Neuron (in vitro differentiated cells): ENCODE measurements around the gene GARNL3.

Experiments
- H2AFZ ChIP-seq: one replicate; pipeline ENCODE4 v1.6.1; 2013; ENCODE audit warnings: low read depth, mild to moderate bottlenecking, inconsistent platforms, low read length, moderate library complexity
- H3K27me3 ChIP-seq: one replicate; pipeline ENCODE4 v1.6.1; 2013; ENCODE audit warnings: low read length; ENCODE audit not compliant: insufficient read depth
- H3K36me3 ChIP-seq: one replicate; pipeline ENCODE4 v1.6.1; 2013; ENCODE audit warnings: low read length; ENCODE audit not compliant: insufficient read depth
- H3K4me1 ChIP-seq: one replicate; pipeline ENCODE4 v1.6.1; 2013; ENCODE audit warnings: low read length; ENCODE audit not compliant: insufficient read depth
- H3K4me3 ChIP-seq: 2 replicates; pipeline ENCODE4 v1.5.1; 2013; ENCODE audit warnings: mild to moderate bottlenecking, low read length, moderate library complexity
- H3K9me3 ChIP-seq: one replicate; pipeline ENCODE4 v1.6.1; 2013; ENCODE audit warnings: low read length

Gene GARNL3

GRCh38 chr9:127269449-127269848 lies 4.9 kb downstream of the GARNL3 start:
- H3K4me3 ChIP-seq, result no peak overlapping the region
- H3K27me3 ChIP-seq, result no peaks in the 10 kb centered on the region
- H3K9me3 ChIP-seq, result no peaks in the 10 kb centered on the region
- no peaks in the 10 kb centered on the region for H3K36me3 ChIP-seq
- H3K4me1 ChIP-seq, result peaks cover 7% of the 10 kb centered on the region
- H2AFZ ChIP-seq, result no peak overlapping the region

DNA sequence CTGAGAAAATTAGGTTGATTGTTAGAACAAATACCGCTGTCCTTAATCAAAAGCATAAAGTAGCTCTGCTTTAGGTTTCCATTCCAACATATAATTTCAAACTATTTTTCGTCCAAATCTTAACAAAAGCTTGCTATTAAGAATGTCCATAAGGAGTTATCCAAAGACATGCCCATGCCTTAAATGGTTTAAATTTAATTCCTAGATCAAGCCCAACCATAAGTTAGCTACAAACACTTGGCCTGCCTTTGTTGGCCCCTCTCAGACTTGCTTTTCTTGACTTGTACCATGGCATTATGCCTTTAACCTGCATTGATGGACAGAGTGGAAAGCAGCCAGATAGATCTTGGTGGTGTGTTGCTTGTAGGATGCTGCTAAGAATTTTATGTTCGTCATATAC lies 8.8 kb downstream of the GARNL3 start:
- no peaks in the 10 kb centered on the region for H3K27me3 ChIP-seq
- H3K9me3 ChIP-seq, result no peaks in the 10 kb centered on the region
- H3K36me3 ChIP-seq, result no peaks in the 10 kb centered on the region
- H2AFZ ChIP-seq, result no peak overlapping the region
- H3K4me3 ChIP-seq, result no peak overlapping the region
- H3K4me1 ChIP-seq, result no peaks in the 10 kb centered on the region

DNA sequence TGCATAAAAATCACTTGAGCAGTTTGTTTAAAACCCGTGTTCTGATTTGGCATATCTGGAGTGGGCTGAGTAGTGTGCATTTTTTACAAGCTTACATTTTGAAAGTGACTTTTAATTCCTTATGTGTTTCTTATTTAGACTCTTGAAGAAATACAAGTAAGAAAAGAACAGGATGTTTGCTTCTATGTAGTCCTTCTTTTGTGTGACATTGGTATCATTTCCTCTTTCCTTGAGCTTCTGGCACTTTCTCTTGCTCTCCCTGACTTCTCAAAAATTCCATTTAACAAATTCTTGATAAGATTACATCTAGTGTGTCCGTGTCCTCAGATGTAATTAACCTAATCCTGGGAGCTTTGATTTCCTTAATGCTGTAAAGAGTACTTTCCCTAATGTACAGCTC lies 12.5 kb downstream of the GARNL3 start:
- Histone ChIP-seq H3K27me3 (no peaks in the 10 kb centered on the region), H3K4me3 (no peak overlapping the region), H2AFZ (no peak overlapping the region), H3K36me3 (no peaks in the 10 kb centered on the region), H3K9me3 (peaks cover 2% of the 10 kb centered on the region), H3K4me1 (no peaks in the 10 kb centered on the region)

- Histone ChIP-seq H3K4me3 (no peak overlapping the region), H3K4me1 (no peaks in the 10 kb centered on the region), H2AFZ (no peak overlapping the region), H3K36me3 (no peaks in the 10 kb centered on the region), H3K27me3 (no peaks in the 10 kb centered on the region), H3K9me3 (peaks cover 2% of the 10 kb centered on the region)
Observed at GRCh38 chr9:127277770-127278169, 13.2 kb downstream of the GARNL3 start.

DNA sequence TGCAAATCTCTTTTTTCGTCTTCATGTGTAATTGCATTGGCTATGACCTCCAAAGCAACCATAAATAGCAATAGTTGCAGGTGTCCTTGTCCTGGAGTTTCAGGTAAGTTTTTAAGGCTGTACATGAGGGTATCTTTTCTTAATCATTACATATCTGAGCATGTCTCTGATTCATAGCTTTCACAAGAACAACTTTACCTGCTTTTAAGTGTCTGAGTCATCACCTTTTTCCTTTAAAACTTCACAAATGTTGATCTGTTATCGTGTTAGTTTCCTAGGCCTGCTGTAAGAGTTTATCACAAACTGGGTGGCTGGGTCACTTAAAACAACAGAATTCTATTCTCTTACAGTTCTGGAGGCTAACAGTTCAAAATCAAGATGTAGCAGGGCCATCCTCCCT lies 13.8 kb downstream of the GARNL3 start:
- Histone ChIP-seq H3K9me3 (peaks cover 2% of the 10 kb centered on the region), H3K27me3 (no peaks in the 10 kb centered on the region), H3K4me1 (no peaks in the 10 kb centered on the region), H2AFZ (no peak overlapping the region), H3K4me3 (no peak overlapping the region), H3K36me3 (no peaks in the 10 kb centered on the region)

DNA sequence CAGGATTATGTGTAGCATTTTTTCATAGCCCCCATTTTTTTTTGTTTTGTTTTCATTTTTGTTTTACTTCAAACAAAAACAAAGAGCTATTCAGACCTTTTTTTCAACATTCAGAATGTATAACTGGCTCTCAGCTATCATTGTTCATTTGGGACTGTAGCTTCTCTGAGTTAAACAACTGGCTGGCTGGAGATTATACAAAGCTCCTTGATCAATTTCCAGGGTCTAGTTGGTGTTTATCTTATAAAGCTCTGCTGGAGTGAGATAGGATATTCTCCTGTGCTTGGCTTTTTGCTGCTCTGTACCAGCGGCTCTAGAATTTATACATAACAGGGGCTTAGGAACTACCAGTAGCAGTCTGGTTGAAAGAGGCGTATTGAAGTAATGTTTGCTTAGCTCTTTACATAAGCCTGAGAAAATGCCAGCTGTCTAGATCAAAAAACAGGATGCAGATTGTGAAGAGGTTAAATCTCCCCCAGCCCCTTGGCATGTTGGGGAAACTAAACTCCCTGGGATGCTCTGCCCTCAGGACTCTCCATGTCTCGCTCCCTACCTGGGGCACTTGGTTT lies 15.2 kb downstream of the GARNL3 start:
- Histone ChIP-seq H3K4me1 (no peaks in the 10 kb centered on the region), H3K9me3 (peaks cover 2% of the 10 kb centered on the region), H3K36me3 (no peaks in the 10 kb centered on the region), H3K27me3 (no peaks in the 10 kb centered on the region), H2AFZ (no peak overlapping the region), H3K4me3 (no peak overlapping the region)

DNA sequence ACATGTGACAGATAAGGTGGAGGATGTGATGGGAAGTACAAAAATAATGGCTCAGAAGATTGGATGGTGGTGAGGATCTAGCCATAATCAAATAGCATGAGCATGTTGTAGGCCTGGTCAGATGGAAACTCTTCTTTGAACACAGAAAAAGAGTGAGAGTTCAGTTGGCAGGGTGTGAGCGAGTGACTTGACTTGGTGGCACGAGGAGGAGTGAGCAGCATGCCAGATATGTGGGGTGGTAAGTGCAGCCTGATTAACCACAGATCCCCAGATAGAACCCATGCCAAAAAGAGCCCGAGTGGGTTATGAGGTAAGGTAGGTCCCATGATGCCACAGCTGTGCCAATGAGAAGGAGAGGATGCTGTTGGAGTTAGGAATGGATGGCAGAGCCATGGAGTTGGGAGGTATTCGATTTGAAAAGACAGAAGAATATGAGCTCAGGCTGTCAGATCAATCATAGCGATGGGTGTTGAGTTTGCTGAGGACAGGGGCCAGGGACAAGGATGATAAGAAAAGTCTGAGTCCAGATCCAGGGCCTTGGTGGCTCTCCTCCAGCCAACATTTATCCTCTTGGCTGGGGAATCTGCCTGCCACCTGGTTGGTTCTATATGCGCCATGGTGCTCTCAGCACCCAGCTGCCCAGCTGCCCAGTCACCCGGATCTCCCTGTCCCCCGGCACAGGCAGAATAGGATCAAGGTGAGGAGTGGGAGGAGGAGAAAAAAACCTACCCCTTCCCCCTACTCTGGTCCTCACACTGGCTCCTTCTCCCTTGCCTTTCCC lies 16.5 kb downstream of the GARNL3 start:
- no peak overlapping the region for H3K4me3 ChIP-seq
- H3K4me1 ChIP-seq, result peaks cover 2% of the 10 kb centered on the region
- no peaks in the 10 kb centered on the region for H3K27me3 ChIP-seq
- H3K9me3 ChIP-seq, result peaks cover 2% of the 10 kb centered on the region
- H3K36me3 ChIP-seq, result no peaks in the 10 kb centered on the region
- H2AFZ ChIP-seq, result no peak overlapping the region

DNA sequence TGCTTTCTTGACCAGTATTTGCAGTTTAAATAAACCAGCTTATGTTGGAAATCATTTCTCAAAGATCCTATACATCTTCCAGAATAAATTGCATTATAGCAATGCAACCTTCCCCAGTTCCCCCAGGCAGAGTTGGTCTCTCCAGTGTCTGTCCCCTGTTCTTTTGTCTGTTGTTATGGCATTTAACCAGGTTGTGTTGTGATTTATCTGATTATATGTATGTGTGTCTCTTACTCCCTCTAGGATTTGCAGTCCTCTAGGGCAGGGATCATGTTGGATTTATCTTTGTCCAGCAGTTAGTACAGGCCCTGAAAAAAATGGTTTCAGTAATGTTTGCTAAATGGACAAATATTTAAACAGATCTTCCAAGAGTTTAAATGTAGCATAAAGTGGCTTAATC lies 17.3 kb downstream of the GARNL3 start:
- H3K27me3 ChIP-seq, result no peaks in the 10 kb centered on the region
- H3K4me3 ChIP-seq, result no peak overlapping the region
- H3K9me3 ChIP-seq, result peaks cover 2% of the 10 kb centered on the region
- no peaks in the 10 kb centered on the region for H3K36me3 ChIP-seq
- H2AFZ ChIP-seq, result no peak overlapping the region
- H3K4me1 ChIP-seq, result peaks cover 3% of the 10 kb centered on the region

- Histone ChIP-seq H3K4me1 (peaks cover 3% of the 10 kb centered on the region), H3K27me3 (no peaks in the 10 kb centered on the region), H2AFZ (no peak overlapping the region), H3K36me3 (no peaks in the 10 kb centered on the region), H3K9me3 (peaks cover 2% of the 10 kb centered on the region), H3K4me3 (no peak overlapping the region)
Observed at GRCh38 chr9:127282611-127283010, 18.0 kb downstream of the GARNL3 start.

- peaks cover 3% of the 10 kb centered on the region for H3K4me1 ChIP-seq
- H3K36me3 ChIP-seq, result no peaks in the 10 kb centered on the region
- H3K4me3 ChIP-seq, result no peak overlapping the region
- H3K9me3 ChIP-seq, result peaks cover 2% of the 10 kb centered on the region
- no peaks in the 10 kb centered on the region for H3K27me3 ChIP-seq
- no peak overlapping the region for H2AFZ ChIP-seq
Observed at GRCh38 chr9:127283135-127283534, 18.6 kb downstream of the GARNL3 start.

DNA sequence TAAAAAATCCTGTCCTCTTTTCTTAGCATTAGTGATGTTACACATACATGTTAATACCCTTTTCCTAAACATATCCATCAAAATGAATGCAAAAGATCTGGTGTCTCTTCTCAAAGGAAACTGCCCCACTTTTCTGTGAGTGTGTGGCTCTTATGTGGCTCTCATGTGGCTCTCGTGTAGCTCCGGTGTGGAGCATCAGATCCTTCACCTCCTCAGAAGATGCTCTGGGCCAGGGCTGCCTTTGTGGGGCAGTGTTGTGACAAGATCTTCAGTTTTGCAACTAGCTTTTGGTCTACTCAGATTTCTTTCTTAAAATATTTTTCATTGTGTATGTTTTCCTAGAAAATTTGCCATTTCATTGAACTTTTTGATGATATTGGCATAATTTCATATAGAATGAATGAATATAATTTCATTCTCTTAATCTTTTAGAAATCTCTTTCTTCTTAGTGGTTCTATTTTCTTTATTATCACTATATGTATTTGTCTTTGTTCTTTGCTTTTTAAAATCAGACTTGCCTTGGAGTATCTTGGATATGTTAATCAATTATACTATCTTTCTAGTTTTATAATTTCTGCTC lies 19.4 kb downstream of the GARNL3 start:
- Histone ChIP-seq H3K4me3 (no peak overlapping the region), H3K36me3 (no peaks in the 10 kb centered on the region), H3K9me3 (no peaks in the 10 kb centered on the region), H2AFZ (no peak overlapping the region), H3K4me1 (peaks cover 3% of the 10 kb centered on the region), H3K27me3 (no peaks in the 10 kb centered on the region)

GRCh38 chr9:127285965-127286364 lies 21.4 kb downstream of the GARNL3 start:
- Histone ChIP-seq H3K9me3 (no peaks in the 10 kb centered on the region), H2AFZ (no peak overlapping the region), H3K36me3 (peaks cover 3% of the 10 kb centered on the region), H3K4me3 (no peak overlapping the region), H3K4me1 (peaks cover 3% of the 10 kb centered on the region), H3K27me3 (no peaks in the 10 kb centered on the region)

GRCh38 chr9:127290561-127291065 lies 26.0 kb downstream of the GARNL3 start:
- Histone ChIP-seq H3K4me1 (peaks cover 3% of the 10 kb centered on the region), H3K27me3 (no peaks in the 10 kb centered on the region), H2AFZ (no peak overlapping the region), H3K36me3 (peaks cover 3% of the 10 kb centered on the region), H3K4me3 (no peak overlapping the region), H3K9me3 (no peaks in the 10 kb centered on the region)
